ENCODE measurements around the gene SPAG6. TPM values are rescaled to one million over a fixed set of nuclear protein-coding genes. Genes with fewer than 3 reads are reported as not detected.

Gene SPAG6
- total and polyA plus RNA-seq, 8 donors: 0.08 to 1.3 (median 0.41) TPM; not detected in 1

- no peaks in the 10 kb centered on the region for H3K4me1 ChIP-seq
- TF ChIP-seq CTCF (IDR thresholded peaks at IDR 0.05): no peak
- FAIRE-seq (no peak), ATAC-seq (peak in 2 of 4 donors; percentile 64 to 65), DNase-seq (no peak)
- intact Hi-C loops (cut with DNase I): no loop called here
- no peaks in the 10 kb centered on the region for H3K9me3 ChIP-seq
- WGBS, 2 donors: 94 to 100% methylated on average over 1 of the region's 1 CpG
- no peaks in the 10 kb centered on the region for H3K36me3 ChIP-seq
- H3K27me3 ChIP-seq: peaks cover 0 to 4% (median 0%) of the 10 kb centered on the region in 4 donors
- no peak overlapping the region for H3K27ac ChIP-seq
- H3K4me3 ChIP-seq: no peak overlapping the region
Observed at GRCh38 chr10:22365233-22365632, 19.9 kb downstream of the SPAG6 start.

GRCh38 chr10:22365644-22366434, 20.5 kb downstream of the SPAG6 start:
- TF ChIP-seq CTCF (IDR thresholded peaks at IDR 0.05): no peak
- ATAC-seq: no peak
- no peak overlapping the region for H3K4me3 ChIP-seq
- H3K4me1 ChIP-seq: no peaks in the 10 kb centered on the region
- intact Hi-C loops (cut with DNase I): no loop called here
- no peak overlapping the region for H3K27ac ChIP-seq
- FAIRE-seq: no peak
- DNase-seq: no peak
- H3K9me3 ChIP-seq: no peaks in the 10 kb centered on the region
- WGBS, 2 donors: 80 to 81% methylated on average over 4 of the region's 4 CpGs
- H3K36me3 ChIP-seq: no peaks in the 10 kb centered on the region
- peaks cover 0 to 4% (median 0%) of the 10 kb centered on the region in 4 donors for H3K27me3 ChIP-seq

GRCh38 chr10:22366435-22366703, 21.1 kb downstream of the SPAG6 start:
- FAIRE-seq: no peak
- no peak for DNase-seq
- Histone ChIP-seq H3K27me3 (peaks cover 0 to 4% (median 0%) of the 10 kb centered on the region in 4 donors), H3K9me3 (no peaks in the 10 kb centered on the region), H3K27ac (no peak overlapping the region), H3K4me1 (no peaks in the 10 kb centered on the region), H3K4me3 (no peak overlapping the region), H3K36me3 (no peaks in the 10 kb centered on the region)
- no peak for ATAC-seq
- intact Hi-C loops (cut with DNase I): no loop called here
- TF ChIP-seq CTCF (IDR thresholded peaks at IDR 0.05): no peak

- no peak for DNase-seq
- no peaks in the 10 kb centered on the region for H3K9me3 ChIP-seq
- peaks cover 0 to 4% (median 0%) of the 10 kb centered on the region in 4 donors for H3K27me3 ChIP-seq
- no peak overlapping the region for H3K27ac ChIP-seq
- FAIRE-seq: no peak
- 58 to 78% methylated on average over 2 of the region's 2 CpGs for WGBS, 2 donors
- TF ChIP-seq CTCF (IDR thresholded peaks at IDR 0.05): no peak
- ATAC-seq: no peak
- H3K36me3 ChIP-seq: no peaks in the 10 kb centered on the region
- intact Hi-C loops (cut with DNase I): no loop called here
- H3K4me3 ChIP-seq: no peak overlapping the region
- H3K4me1 ChIP-seq: peaks cover 0 to 2% (median 0%) of the 10 kb centered on the region in 3 donors
Observed at GRCh38 chr10:22366771-22367170, 21.5 kb downstream of the SPAG6 start.

GRCh38 chr10:22367471-22367870, 22.2 kb downstream of the SPAG6 start:
- H3K36me3 ChIP-seq: no peaks in the 10 kb centered on the region
- FAIRE-seq (no peak), ATAC-seq (no peak), DNase-seq (no peak)
- H3K9me3 ChIP-seq: no peaks in the 10 kb centered on the region
- TF ChIP-seq CTCF (IDR thresholded peaks at IDR 0.05): no peak
- WGBS, 2 donors: 96 to 100% methylated on average over 1 of the region's 1 CpG
- no peak overlapping the region for H3K27ac ChIP-seq
- no peak overlapping the region for H3K4me3 ChIP-seq
- H3K27me3 ChIP-seq: peaks cover 0 to 4% (median 0%) of the 10 kb centered on the region in 4 donors
- intact Hi-C loops (cut with DNase I): no loop called here
- H3K4me1 ChIP-seq: peaks cover 0 to 4% (median 0%) of the 10 kb centered on the region in 3 donors

All from pancreas (tissue), 10 donors.